K562 (cell line): ENCODE data around the gene DDX39A.
"Not testable (repeated sequence)": the region's sequence is repeated elsewhere in the genome, so short reads cannot be mapped to it uniquely, and the experiment has no call there.

ENCODE experiments used
- CBFB ChIP-seq: sonication (generic); formaldehyde crosslinking; IDR thresholded peaks from 2 replicates; pipeline ENCODE4 v1.4.0; 2020; ENCODE audit warnings: mild to moderate bottlenecking, missing genetic modification reagents
- CTCF ChIP-seq, 3 experiments: IDR thresholded peaks in 2 of 3; conservative IDR thresholded peaks in 1 of 3; 2 replicates each; pipeline ENCODE4 v1.5.1; 2011 to 2012; ENCODE audit warnings: low read length in 3 of 3, mild to moderate bottlenecking in 3 of 3, control low read depth in 2 of 3, improper control_type of control experiment in 1 of 3, inconsistent platforms in 1 of 3, low read depth in 1 of 3, mixed read lengths in 1 of 3, moderate library complexity in 1 of 3; ENCODE audit not compliant: insufficient read depth in 2 of 3
- EGR1 ChIP-seq: fragments of 450-650 bp; conservative IDR thresholded peaks from 2 replicates; pipeline ENCODE4 v1.6.1; 2017; ENCODE audit warnings: mild to moderate bottlenecking

GRCh38 chr19:14374313-14374712 lies 44.8 kb downstream of the DDX39A start:
- TF ChIP-seq CBFB (CRISPR knock-in tag); CTCF (IDR thresholded peaks at IDR 0.05 in 2 of 3, conservative IDR thresholded peaks at IDR 0.05 in 1 of 3; ENCODE audit: insufficient read depth in 2 of 3, low read depth in 1 of 3, low read length in 3 of 3); EGR1: not testable (repeated sequence)
